Left lung (tissue), 10 donors: ENCODE measurements around the gene MSANTD1. TPM values are rescaled to one million over a fixed set of nuclear protein-coding genes. Genes with fewer than 3 reads are reported as not detected.

Experiments used
- ATAC-seq: fragments of 200-7000 bp; cut with Tn5 transposase; one replicate; pipeline ENCODE4 v1.9.1; 2020; ENCODE audit warnings: moderate library complexity
- DNase-seq, 4 donors: peaks; one replicate each; pipeline ENCODE4 v3.0.0-alpha.2; 2013 to 2020
- H3K27ac ChIP-seq, 2 donors: fragments of 200-600 bp; sonication (generic) in 1 of 2; one replicate each; pipeline versions ENCODE4 v1.5.0 to v1.8.0; 2020 to 2021
- H3K27me3 ChIP-seq, 2 donors: fragments of 200-600 bp; sonication (generic) in 1 of 2; one replicate each; pipeline versions ENCODE4 v1.5.0 to v1.8.0; 2020 to 2021
- H3K36me3 ChIP-seq, 2 donors: fragments of 200-600 bp; sonication (generic) in 1 of 2; one replicate each; pipeline versions ENCODE4 v1.5.0 to v1.8.0; 2020 to 2021
- H3K4me1 ChIP-seq, 2 donors: fragments of 200-600 bp; one replicate each; pipeline ENCODE4 v1.8.0; 2021
- H3K4me3 ChIP-seq, 2 donors: fragments of 200-600 bp; sonication (generic) in 1 of 2; one replicate each; pipeline versions ENCODE4 v1.5.0 to v1.8.0; 2020 to 2021; ENCODE audit warnings: mild to moderate bottlenecking in 1 of 2
- H3K9me3 ChIP-seq, 2 donors: fragments of 200-600 bp; sonication (generic) in 1 of 2; one replicate each; pipeline versions ENCODE4 v1.5.0 to v1.8.0; 2020 to 2021
- intact Hi-C, 2 donors: fragments of 100-400 bp; cut with DNase I; formaldehyde crosslinking; loops; one replicate each; pipeline versions ENCODE4 v1.11.2 to v1.14.2; 2022
- polyA plus RNA-seq, 6 donors: library from polyadenylated mRNA; unstranded; fragments of 120-200 nt; gene quantifications; one replicate each; pipeline ENCODE4 v1.2.1, GENCODE V29; 2013; ENCODE audit not compliant: insufficient read length in 6 of 6
- total RNA-seq, 2 donors: library from RNA; stranded (reverse); fragmentation: NEBNext Ultra II Directional; extraction: Animal tissue kit (Norgen Biotek cat#: 25700); gene quantifications; one replicate each; pipeline ENCODE4 v1.2.1, GENCODE V29; 2021
- TF ChIP-seq, protein P1 (sequence below), 2 donors: fragments of 200-600 bp; sonication (generic) in 1 of 2; IDR thresholded peaks; one replicate each; pipeline versions ENCODE4 v1.5.0 to v1.8.0; 2021; ENCODE audit warnings: antibody characterized with exemption in 2 of 2
- donor health status: DM: no; HTN: yes; CAD: no.
- donor health status: DM: no; HTN: no; CAD: no.

The MSANTD1 gene
- total and polyA plus RNA-seq, 8 donors, result 0.54 to 1.4 (median 1.0) TPM

DNA sequence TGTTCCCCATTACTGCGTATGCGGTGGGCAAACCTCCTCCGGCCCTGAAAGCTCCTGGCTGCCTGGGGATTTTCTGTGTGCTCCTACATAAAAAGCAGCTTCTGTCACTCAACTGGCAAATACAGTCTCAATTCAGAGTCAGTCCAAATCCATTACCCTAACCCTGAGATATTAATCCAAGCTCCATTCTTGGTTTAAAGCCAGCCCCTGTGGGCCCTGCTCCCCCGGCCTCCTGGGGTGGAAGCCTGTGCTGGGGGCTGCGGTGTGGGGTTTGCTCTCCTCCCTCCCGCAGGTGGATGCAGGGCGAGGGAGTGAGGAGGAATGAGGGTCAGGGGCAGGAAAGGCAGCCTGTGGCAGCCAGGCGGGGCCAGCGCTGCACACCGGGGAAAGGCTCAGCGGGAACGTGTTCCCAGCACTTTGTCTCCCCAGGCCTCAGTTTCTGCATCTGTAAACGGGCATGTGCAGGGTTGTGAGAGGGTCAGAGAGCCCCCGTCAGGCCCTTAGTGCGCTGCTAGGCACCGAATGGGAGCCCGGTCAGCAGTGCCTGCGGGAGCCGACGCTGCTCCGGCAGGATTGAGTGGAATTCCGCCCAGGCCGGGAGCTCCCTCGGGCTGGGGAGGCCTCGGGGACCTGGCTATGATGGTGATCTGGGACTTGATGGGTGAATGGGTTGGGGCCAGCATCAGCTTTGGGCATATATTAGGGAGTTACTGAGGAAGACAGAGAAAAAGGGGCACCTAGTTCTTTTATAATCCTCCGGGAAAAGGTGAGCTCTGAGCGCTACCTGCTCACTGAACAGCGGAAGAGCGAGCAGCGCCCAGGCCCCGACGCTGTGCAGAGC lies 37.6 kb downstream of the MSANTD1 start:
- H3K27ac ChIP-seq, result no peak overlapping the region

DNA sequence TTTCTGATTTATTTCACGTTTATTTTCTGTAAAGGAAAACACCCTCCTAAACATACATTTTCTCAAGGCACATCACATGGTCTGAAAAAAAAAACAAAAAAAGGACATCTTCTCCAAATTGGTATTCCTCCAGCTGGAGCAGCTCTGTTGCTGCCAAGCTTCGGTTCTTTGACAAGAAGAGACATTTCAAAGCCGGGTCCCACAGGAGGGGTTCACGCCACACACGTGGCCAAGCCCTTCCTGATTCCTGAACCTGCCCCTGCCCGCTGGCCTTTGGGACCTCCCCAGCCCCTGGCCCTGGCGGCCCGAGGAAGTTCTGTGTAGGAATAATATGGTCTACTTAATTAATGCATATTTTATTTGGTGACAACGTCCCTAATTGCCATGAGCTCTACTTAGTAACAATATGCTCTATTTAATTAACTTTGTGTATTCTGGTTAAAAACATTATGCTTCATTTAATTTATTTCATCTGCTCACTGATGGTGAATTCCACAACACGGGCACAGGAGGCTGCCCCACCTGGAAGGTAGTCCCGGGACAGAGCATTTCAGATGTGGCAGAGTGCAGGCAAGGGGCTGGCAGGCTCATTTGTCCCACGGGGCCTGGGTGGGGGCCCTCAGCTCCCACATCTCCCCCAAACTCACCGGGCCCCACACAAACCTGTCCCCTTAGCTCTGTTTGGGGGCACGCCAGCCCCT lies 38.5 kb downstream of the MSANTD1 start:
- Histone ChIP-seq H3K4me1 (peaks cover 3 to 29% of the 10 kb centered on the region in 2 donors), H3K4me3 (no peak overlapping the region), H3K9me3 (no peaks in the 10 kb centered on the region), H3K27ac (no peak overlapping the region), H3K27me3 (peaks cover 0 to 48% of the 10 kb centered on the region in 2 donors), H3K36me3 (no peaks in the 10 kb centered on the region)
- TF ChIP-seq, protein P1, sequence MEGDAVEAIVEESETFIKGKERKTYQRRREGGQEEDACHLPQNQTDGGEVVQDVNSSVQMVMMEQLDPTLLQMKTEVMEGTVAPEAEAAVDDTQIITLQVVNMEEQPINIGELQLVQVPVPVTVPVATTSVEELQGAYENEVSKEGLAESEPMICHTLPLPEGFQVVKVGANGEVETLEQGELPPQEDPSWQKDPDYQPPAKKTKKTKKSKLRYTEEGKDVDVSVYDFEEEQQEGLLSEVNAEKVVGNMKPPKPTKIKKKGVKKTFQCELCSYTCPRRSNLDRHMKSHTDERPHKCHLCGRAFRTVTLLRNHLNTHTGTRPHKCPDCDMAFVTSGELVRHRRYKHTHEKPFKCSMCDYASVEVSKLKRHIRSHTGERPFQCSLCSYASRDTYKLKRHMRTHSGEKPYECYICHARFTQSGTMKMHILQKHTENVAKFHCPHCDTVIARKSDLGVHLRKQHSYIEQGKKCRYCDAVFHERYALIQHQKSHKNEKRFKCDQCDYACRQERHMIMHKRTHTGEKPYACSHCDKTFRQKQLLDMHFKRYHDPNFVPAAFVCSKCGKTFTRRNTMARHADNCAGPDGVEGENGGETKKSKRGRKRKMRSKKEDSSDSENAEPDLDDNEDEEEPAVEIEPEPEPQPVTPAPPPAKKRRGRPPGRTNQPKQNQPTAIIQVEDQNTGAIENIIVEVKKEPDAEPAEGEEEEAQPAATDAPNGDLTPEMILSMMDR (IDR thresholded peaks at IDR 0.05), result no peak
- intact Hi-C loops, result no loop called here
- DNase-seq, result peak in 1 of 4 donors; percentile 64
- no peak for ATAC-seq

More for the DNA sequence above, 37.6 kb downstream of the MSANTD1 start:
- intact Hi-C loops, result no loop called here
- no peak overlapping the region for H3K4me3 ChIP-seq
- TF ChIP-seq, protein P1 (IDR thresholded peaks at IDR 0.05), result no peak
- peaks cover 0 to 40% of the 10 kb centered on the region in 2 donors for H3K27me3 ChIP-seq
- peaks cover 0 to 3% of the 10 kb centered on the region in 2 donors for H3K9me3 ChIP-seq
- ATAC-seq (no peak), DNase-seq (no peak)
- no peaks in the 10 kb centered on the region for H3K36me3 ChIP-seq
- peaks cover 2 to 24% of the 10 kb centered on the region in 2 donors for H3K4me1 ChIP-seq

DNA sequence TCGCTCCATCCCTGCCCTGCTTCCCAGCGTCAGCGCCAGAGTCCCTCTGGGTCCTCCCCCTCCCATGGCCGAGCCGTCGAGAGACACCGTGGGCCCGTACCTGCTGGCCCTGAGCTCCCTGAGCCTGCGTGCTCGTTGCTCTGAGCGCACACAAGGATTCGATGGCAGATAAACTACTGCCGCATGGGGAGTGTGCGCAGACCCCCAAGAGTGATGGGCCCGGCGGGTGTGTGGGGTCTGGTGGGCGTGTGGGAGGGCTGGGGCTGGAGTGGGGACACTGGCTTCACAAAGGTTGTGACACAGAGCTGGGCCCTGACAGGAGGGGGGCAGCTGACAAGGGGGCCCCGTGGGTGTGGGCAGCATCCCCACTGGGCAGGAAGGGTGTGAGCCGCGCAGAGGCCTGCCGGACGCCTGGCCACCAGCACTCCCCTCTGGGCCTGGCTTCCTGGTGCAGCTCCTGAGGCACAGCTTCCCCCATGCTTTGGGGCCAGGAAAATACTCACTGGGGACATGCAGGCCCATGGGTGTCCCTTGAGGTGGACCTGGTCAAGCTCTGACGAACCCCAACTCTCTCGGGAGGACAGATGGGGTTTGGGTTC lies 39.1 kb downstream of the MSANTD1 start:
- peak in 1 of 4 donors; percentile 77 for DNase-seq
- Histone ChIP-seq H3K9me3 (no peaks in the 10 kb centered on the region), H3K27ac (no peak overlapping the region), H3K27me3 (peaks cover 0 to 50% of the 10 kb centered on the region in 2 donors), H3K4me3 (no peak overlapping the region), H3K4me1 (peaks cover 3 to 29% of the 10 kb centered on the region in 2 donors), H3K36me3 (no peaks in the 10 kb centered on the region)
- ATAC-seq, result no peak
- TF ChIP-seq, protein P1 (IDR thresholded peaks at IDR 0.05), result no peak
- intact Hi-C loops, result no loop called here

- Histone ChIP-seq H3K27ac (no peak overlapping the region), H3K4me3 (no peak overlapping the region), H3K36me3 (no peaks in the 10 kb centered on the region), H3K4me1 (peaks cover 3 to 29% of the 10 kb centered on the region in 2 donors), H3K27me3 (peaks cover 0 to 54% of the 10 kb centered on the region in 2 donors), H3K9me3 (no peaks in the 10 kb centered on the region)
- ATAC-seq, result no peak
- peak in 1 of 4 donors; percentile 50 for DNase-seq
- intact Hi-C loops, result no loop called here
- TF ChIP-seq, protein P1 (IDR thresholded peaks at IDR 0.05), result no peak
Measured at GRCh38 chr4:3288571-3289094, 39.7 kb downstream of the MSANTD1 start.
